Measurements from ENCODE around the gene BEST2.
A peak's percentile ranks its signal among the peaks of the same experiment; 100 is the strongest.

Gene BEST2

GRCh38 chr19:12788042-12788681, 36.6 kb downstream of the BEST2 start:
- peak overlapping the region; percentile 47 for H2AFZ ChIP-seq (ENCODE audit: low read length)
- H3K9me3 ChIP-seq (replicated peaks; ENCODE audit: insufficient read depth, low read length): no peaks in the 10 kb centered on the region
- no peaks in the 10 kb centered on the region for H4K20me1 ChIP-seq (ENCODE audit: insufficient read depth, low read length)
- H3K27ac ChIP-seq (ENCODE audit: low read length): peak overlapping the region; percentile 90
- no peak for TF ChIP-seq EZH2 (optimal IDR thresholded peaks at IDR 0.05; ENCODE audit: low read depth, low read length)
- TF ChIP-seq EZH2phosphoT487 (IDR thresholded peaks at IDR 0.05; ENCODE audit: low read length): no peak
- no peak for TF ChIP-seq CTCF (IDR thresholded peaks at IDR 0.05; ENCODE audit: low read length)
- peak overlapping the region; percentile 96 for H3K4me2 ChIP-seq (ENCODE audit: low read depth, low read length)
- DNase-seq: no peak
- no peaks in the 10 kb centered on the region for H3K27me3 ChIP-seq (replicated peaks; ENCODE audit: insufficient read depth, low read length)
- H3K9me2 ChIP-seq (replicated peaks; ENCODE audit: insufficient read depth, low read length): no peaks in the 10 kb centered on the region
- H3K36me3 ChIP-seq (replicated peaks; ENCODE audit: insufficient read depth, low read length): no peaks in the 10 kb centered on the region
- peaks cover 23% of the 10 kb centered on the region for H3K4me1 ChIP-seq (ENCODE audit: low read length)
- H3F3A ChIP-seq (ENCODE audit: insufficient read depth, low read length): peaks cover 50% of the 10 kb centered on the region
- H3K9ac ChIP-seq (ENCODE audit: low read length): peak overlapping the region; percentile 80
- peaks cover 15% of the 10 kb centered on the region for H3K79me2 ChIP-seq (ENCODE audit: low read length)
- H3K4me3 ChIP-seq (ENCODE audit: low read length): peak overlapping the region; percentile 67

- peaks cover 15% of the 10 kb centered on the region for H3K79me2 ChIP-seq (ENCODE audit: low read length)
- no peaks in the 10 kb centered on the region for H4K20me1 ChIP-seq (ENCODE audit: insufficient read depth, low read length)
- H2AFZ ChIP-seq (ENCODE audit: low read length): peak overlapping the region; percentile 47
- no peaks in the 10 kb centered on the region for H3K9me2 ChIP-seq (replicated peaks; ENCODE audit: insufficient read depth, low read length)
- peaks cover 23% of the 10 kb centered on the region for H3K4me1 ChIP-seq (ENCODE audit: low read length)
- H3K9ac ChIP-seq (ENCODE audit: low read length): peak overlapping the region; percentile 80
- peak; percentile 59 for DNase-seq
- H3K4me2 ChIP-seq (ENCODE audit: low read depth, low read length): peak overlapping the region; percentile 96
- TF ChIP-seq CTCF (IDR thresholded peaks at IDR 0.05; ENCODE audit: low read length) (peak; percentile 14; the same call in 1 of the 2 replicates), EZH2 (optimal IDR thresholded peaks at IDR 0.05; ENCODE audit: low read depth, low read length) (no peak), EZH2phosphoT487 (IDR thresholded peaks at IDR 0.05; ENCODE audit: low read length) (no peak)
- no peaks in the 10 kb centered on the region for H3K9me3 ChIP-seq (replicated peaks; ENCODE audit: insufficient read depth, low read length)
- peak overlapping the region; percentile 90 for H3K27ac ChIP-seq (ENCODE audit: low read length)
- no peaks in the 10 kb centered on the region for H3K36me3 ChIP-seq (replicated peaks; ENCODE audit: insufficient read depth, low read length)
- no peaks in the 10 kb centered on the region for H3K27me3 ChIP-seq (replicated peaks; ENCODE audit: insufficient read depth, low read length)
- H3K4me3 ChIP-seq (ENCODE audit: low read length): peak overlapping the region; percentile 67
- peaks cover 46% of the 10 kb centered on the region for H3F3A ChIP-seq (ENCODE audit: insufficient read depth, low read length)
These were observed 37.1 kb downstream of the BEST2 start for GRCh38 chr19:12788682-12789097.

- Histone ChIP-seq H3K4me3 (ENCODE audit: low read length) (peak overlapping the region; percentile 93), H3K9me2 (replicated peaks; ENCODE audit: insufficient read depth, low read length) (no peaks in the 10 kb centered on the region), H4K20me1 (ENCODE audit: insufficient read depth, low read length) (no peaks in the 10 kb centered on the region), H3K79me2 (ENCODE audit: low read length) (peaks cover 15% of the 10 kb centered on the region), H3K9ac (ENCODE audit: low read length) (peak overlapping the region; percentile 94), H3K27me3 (replicated peaks; ENCODE audit: insufficient read depth, low read length) (no peaks in the 10 kb centered on the region), H3K4me2 (ENCODE audit: low read depth, low read length) (peak overlapping the region; percentile 99), H3K36me3 (replicated peaks; ENCODE audit: insufficient read depth, low read length) (no peaks in the 10 kb centered on the region), H2AFZ (ENCODE audit: low read length) (peak overlapping the region; percentile 47), H3K27ac (ENCODE audit: low read length) (peak overlapping the region; percentile 97), H3K4me1 (ENCODE audit: low read length) (peaks cover 26% of the 10 kb centered on the region), H3K9me3 (replicated peaks; ENCODE audit: insufficient read depth, low read length) (no peaks in the 10 kb centered on the region), H3F3A (ENCODE audit: insufficient read depth, low read length) (peaks cover 48% of the 10 kb centered on the region)
- DNase-seq: peak; percentile 37
- no peak for TF ChIP-seq EZH2phosphoT487 (IDR thresholded peaks at IDR 0.05; ENCODE audit: low read length)
- TF ChIP-seq EZH2 (optimal IDR thresholded peaks at IDR 0.05; ENCODE audit: low read depth, low read length): no peak
- TF ChIP-seq CTCF (IDR thresholded peaks at IDR 0.05; ENCODE audit: low read length): no peak
These were observed 37.7 kb downstream of the BEST2 start for GRCh38 chr19:12789098-12789903.

Data from MM.1S (cell line).